SU-DHL-6 (cell line): ENCODE measurements around the gene MRPS18C.

Experiments used
- CTCF ChIP-seq: fragments of 200-600 bp; sonication (generic); IDR thresholded peaks from one replicate; pipeline ENCODE4 v1.5.1; 2017; ENCODE audit warnings: antibody characterized with exemption, mild to moderate bottlenecking, low read length, moderate library complexity; ENCODE audit not compliant: insufficient read depth, poor library complexity, severe bottlenecking
- EZH2phosphoT487 ChIP-seq: fragments of 200-600 bp; sonication (generic), shearing (Covaris generic); conservative IDR thresholded peaks from 2 replicates; pipeline ENCODE4 v1.6.1; 2018; ENCODE audit warnings: mild to moderate bottlenecking, antibody characterized with exemption, low read length, moderate library complexity, mixed read lengths

GRCh38 chr4:83436680-83437079 lies 19.2 kb upstream of the MRPS18C start:
- no peak for TF ChIP-seq CTCF
- no peak for TF ChIP-seq EZH2phosphoT487
